Retina (tissue), 1 donor: ENCODE data around the gene GPR139.
A peak's percentile ranks its signal among the peaks of the same experiment; 100 is the strongest.

ENCODE experiments used
- DNase-seq: peaks from one replicate; pipeline ENCODE4 v3.0.0-alpha.2; 2016

Gene GPR139

DNA sequence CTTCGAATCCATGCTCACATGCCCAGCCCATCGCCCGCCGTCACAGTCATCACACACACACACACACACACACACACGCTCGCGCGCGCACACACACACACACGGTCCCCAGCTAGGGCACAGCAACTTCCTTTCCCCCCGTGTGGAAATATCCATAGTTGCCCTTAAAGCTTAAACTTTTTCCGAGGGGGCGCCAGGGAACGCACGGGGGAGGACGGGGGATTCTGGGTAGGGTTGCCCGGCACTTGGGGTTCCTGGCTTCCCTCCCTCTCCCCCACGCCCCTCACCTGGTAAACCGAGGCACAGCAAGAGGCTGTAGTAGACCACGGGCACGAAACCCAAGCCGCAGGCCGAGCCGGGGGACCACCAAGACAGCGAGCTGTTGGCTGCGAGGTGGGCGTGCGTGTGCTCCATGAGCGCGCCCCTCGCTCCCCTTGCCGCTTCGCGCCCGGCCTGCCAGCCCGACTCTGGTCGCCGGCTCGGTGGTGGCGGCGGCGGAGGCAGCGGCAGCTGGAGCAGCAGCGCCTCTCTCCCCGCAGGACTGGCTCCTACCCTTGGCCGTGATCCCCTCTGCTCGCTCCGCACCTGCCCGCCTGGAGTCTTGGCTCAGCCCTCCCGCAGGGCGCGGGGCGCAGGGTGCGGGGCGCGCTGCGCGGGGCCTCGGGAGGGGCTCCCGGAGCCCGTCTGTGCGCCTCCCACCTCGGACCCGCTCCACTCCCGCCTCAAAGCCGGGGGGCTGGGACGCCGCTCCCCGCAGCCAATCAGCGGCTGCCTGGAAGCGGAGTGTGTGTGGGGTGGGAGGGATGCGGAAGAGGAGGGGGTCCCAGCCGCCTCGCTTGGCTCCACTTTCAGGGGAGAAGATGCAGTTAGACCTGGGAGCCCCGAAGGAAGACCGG is at the start of gene GPR139:
GPR139 (minus strand) TSS at position 688 of the 896 bp plus-strand sequence; CDS start at position 414, 274 bp downstream.
- DNase-seq = peak; percentile 85

DNA sequence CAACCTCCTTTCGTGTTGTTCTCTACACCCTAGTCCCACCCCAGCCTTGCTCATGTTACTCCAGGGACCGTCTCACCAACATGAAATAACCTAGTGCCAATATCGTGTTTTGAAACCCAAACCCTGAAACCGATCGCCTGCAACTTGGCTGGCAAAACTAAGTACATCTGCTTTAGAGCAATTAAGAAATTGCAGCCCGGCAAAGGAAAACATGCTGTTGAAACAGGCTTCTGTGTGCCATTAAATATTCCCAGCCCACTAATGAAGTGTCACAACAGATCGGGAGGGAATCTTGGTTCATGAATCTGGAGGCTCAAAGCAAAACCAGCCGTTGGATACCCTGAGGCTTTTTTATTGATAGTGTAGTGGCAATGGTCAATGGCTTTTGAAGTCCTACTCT is 48.3 kb upstream of the GPR139 start:
- no peak for DNase-seq

DNA sequence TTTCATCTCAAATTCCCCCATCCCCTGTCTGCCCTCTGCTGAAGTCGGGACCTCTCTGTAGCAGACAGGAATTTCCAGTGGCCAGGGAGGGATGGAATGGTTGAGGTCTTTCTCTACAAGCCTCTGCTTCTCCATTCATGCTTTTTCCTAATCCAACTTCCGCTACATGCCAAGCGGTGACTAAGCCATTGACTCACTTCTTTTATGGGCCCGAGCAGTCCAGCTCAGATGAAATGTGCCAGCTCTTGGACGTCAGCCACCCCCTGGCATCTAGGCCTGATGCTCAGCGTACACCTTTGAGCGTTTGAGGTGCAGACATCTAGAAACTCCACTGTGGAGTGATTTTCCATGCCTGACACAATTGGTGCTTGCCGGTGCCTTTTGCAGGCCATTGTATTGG is 40.7 kb upstream of the GPR139 start:
- no peak for DNase-seq

DNA sequence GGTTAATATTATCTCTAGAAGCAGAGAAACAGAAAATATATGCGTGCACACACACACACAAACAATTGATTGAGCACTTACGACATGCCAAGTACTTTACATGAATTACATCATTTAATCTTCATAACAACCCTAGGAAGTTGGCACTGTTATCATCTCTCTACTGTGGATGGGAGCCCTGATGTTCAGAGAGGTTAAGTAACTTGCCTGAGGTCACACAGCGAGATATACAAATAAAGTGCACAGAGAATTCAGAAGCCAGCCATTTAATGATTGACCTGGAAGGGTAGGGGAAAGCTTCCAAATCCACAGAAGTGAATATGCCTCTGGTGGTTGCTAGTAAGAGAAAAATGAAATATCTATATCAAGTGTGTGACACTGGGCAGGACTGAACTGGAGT is 37.5 kb upstream of the GPR139 start:
- no peak for DNase-seq

DNA sequence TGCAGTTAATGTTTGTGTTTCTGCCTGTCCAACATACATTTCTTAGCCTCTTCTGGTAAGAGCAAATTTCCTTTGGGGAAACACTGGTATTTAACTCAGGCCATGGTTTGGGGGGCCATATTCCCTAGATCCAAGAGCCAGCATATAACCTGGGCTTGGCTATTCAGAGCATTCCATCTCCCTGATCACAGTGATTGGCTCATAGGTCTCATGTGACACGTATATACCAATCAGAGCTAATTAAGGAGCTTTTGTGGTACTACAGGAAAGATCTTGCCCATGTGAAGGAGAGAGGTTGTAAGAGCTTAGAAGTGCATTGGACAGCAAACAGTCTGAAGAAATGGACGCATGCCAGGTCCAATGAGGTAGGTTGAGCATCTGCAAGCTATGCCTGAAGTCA is 33.4 kb upstream of the GPR139 start:
- no peak for DNase-seq

DNA sequence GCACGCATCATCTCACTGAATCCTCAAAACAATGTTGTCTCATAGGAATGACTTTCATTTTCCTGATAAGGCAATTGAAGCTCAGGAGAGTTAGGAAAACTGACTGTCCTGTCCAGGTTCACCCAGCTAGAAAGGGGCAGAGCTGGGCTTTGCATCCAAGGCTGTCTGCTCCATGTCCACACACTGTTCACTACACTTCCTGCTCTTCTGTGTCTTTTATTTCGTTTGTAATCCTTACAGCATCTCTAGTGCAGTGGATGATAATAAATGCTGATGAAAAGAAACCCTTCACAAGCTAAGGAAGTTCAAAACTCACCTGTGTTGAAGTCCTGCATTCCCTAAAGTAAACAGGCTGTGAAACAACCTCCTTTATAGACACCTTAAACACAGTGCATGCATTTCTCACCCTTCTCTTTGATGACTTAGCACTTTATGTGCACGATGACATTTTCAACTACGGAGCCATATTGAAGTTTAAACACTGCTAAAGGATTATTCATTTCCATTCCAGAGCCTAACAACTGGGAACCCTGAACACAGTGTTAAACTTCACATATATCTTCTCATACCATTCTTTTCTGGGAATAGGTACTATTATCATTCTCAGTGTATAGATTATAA is 31.0 kb upstream of the GPR139 start:
- DNase-seq = no peak

DNA sequence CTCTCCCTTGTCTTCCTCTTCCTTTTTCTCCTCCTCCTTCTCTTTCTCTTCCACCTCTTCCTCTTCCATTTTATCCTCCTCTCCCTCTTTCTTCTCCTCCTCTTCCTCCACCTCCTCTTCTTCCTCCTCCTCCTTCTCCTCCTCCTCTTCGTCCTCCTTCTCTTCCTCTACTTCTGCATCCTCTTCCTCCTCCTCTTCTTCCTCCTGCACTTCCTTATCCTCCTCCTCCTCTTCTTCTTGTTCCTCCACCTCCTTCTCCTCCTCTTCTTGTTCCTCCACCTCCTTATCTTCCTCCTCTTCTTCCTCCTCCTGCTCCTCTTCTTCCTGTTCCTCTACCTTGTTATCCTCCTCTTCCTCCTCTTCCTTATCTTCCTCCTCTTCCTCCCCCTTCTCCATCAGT is 28.8 kb upstream of the GPR139 start:
- DNase-seq = no peak

DNA sequence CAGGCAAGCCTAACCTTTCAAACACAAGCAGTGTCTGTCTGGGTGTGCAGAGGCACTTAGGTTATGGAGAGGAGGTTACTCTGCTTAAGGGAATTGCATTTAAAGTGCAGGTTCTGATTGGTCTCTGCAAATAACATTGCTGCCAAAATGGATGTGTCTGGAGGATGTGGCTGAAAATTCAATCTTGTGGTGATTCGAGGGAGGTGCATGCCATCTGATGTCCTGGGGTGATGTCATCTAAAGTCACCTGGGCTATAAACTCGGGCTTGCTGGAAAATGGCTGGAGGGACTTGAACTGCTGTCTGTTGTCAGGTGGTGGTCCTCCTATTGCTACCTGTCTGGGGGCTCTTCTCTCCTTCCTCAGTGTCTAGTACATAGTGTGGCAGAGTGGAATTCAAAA is 28.3 kb upstream of the GPR139 start:
- DNase-seq = no peak

DNA sequence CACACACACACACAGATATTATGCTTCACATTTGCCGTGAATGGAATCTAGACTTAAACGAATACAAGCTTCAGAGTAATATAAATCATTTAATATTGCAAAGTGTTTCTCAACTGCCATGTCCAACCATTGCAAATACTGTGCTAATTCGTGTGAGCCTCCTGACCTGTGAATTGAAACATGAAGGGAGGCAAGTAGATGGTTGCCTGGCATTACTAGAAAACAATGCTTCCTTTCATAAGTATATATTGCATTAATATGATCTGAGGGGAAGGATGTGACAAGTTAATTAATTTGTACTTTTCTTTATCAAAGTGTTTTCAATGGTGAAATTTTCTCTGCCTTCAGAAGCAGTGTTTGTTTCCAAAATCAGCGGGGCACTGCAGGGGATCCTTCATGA is 25.7 kb upstream of the GPR139 start:
- peak; percentile 11 for DNase-seq

DNA sequence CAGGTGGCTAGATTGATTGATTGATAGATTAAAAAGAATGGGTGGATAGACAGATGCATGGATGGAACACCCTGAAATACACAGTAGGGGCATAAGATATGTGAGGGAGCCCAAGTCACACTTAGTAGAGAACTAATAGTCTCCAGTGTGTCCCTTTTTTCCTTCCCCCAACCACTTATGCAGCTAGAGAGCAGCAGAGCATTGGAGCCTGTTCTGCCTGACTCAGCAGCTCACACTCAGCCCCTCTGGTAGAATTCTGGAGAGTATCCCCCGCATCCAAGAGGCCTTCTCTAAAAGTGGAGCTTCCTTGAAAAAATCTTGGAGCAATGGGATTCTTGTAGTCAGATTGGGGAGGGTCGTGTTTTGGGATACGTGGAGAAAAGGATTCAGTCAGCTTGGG is 20.5 kb upstream of the GPR139 start:
- no peak for DNase-seq

DNA sequence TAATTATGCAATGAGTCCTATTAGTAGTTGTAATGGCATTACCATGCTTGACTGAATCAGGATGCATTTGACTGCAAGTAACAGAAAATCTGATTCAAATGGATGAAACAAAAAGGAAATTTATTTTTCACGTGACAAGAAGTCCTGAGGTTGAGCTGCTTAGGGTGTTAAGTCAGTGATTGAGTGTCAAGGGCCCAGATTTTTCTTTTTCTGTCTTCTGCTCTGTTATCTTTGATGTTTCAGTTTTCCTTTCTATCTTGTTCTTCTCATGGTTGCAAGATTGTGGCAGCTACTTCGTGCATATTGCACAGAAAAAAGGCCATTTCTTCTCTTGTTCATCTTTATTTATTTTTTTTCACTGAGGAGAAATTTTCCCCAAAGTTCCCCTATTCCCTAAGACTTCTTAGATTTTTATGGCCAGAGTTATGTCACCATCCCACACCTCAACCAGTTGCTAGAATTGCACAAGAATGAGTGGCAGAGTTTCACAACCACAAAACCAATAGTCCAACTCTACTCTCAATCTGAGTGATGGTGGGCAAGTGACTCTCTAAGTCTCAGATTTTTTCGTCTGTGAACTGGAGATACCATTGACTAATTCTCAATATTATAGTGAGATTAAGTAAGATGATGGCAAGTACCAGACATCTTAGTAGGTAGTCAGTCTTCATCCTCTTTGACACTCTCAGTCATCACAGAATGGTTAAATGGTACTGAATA is 15.7 kb upstream of the GPR139 start:
- no peak for DNase-seq

DNA sequence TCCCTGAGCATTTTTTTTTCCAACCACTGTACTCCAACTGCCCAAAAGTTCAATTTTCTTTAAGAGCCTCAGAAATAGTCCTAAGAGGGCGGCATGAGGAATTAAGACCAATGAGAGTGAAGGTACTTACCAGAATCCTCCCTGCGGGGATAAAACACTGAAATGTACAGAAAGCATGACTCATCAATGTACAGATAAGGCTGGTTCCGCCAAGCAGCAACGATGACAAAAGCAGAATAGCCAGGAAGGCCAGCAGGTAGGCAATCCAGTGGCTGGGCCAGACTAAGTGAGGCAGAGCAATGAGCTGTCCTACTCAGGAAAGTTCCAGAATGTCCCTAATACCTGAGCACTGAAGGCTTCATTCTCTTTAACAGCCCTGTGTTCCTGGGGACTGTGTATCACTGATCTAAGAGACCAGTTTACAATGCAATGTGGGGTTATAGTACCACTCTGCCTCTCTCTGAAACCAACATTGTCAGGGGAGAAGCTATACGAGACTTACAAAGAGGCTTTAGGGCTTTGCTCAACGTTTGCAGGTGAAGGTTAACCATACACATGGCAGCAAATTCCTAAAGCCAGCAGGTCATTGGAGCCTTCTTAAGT is 11.0 kb upstream of the GPR139 start:
- no peak for DNase-seq

DNA sequence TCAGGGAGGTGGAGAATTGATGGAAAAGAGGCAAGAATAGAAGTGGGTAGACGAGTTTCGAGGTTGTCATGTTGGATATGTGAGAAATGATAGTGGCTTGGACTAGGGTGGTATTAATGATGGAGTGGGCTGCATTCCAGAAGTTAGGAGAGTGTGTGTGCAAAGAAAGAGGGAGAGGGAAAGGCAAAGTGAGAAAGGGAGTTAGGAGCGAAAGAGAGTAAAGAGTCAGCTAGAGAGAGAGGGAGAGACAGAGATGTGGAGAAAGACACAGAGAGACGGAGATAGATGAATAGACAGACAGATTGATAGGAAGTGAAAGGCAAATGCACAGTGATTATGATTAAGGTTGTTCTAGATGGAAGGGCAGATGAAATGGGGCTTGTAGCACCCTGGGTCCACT is 5.4 kb upstream of the GPR139 start:
- DNase-seq = no peak

DNA sequence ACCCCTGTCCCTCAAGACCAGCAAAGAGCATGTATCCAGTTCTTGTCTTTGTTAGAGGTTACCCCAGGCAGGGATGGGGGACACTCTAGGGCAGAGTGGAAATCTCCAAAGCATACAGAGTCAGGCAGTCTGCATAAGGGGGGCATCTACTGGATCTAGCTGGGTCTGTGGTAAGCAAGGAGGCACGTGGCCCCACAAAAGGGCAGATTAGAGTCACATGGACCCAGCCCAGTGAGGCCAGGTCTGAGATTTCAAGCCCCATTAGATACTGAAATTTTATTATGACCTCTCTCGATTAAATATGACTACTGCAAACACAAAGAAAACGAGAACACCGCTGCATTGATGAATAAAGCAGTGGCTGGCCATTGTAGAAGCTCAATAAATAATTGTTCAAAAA is 1.6 kb upstream of the GPR139 start:
- no peak for DNase-seq

DNA sequence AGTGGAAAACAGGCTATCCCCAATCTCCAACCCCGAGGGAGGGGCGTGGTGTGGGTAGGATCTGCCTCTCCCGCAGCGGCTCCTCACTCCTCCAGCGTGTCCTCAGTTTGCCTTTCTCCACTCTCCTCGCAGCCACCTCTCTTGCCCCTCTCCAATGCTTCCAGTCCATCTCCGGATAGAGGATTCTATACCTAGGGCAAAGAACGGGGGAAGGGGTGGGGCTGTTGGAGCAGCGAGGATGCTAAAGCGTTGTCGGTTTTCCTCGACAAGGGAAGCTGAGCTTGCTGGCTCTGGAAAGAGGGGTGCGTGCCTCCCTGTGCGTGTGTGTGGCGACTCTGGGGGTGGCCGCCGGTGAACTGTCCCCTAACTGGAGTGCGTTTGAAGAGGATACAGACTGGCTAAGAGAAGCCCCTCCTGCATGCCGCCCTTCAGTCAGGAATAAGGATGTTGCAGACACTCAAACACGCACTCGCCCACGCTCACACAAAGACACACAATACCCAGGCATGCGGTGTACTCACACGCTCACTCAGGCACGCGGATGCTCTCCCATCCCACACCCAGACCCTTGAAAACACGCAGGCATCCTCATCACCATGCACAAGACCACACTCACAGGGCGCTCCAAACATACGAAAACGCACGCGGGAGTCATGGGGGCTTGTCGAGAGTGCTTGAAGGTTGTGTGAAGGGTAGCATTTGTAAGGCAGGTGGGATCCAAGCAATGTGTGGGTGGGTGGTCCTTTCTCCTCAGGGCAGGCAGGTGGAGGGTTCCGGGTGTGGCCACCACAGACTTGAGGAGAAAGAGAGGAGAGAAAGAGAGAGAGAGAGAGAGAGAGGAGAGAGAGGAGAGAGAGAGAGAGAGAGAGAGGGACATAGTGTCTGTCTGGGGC is 655 bp upstream of the GPR139 start:
- peak; percentile 82 for DNase-seq

DNA sequence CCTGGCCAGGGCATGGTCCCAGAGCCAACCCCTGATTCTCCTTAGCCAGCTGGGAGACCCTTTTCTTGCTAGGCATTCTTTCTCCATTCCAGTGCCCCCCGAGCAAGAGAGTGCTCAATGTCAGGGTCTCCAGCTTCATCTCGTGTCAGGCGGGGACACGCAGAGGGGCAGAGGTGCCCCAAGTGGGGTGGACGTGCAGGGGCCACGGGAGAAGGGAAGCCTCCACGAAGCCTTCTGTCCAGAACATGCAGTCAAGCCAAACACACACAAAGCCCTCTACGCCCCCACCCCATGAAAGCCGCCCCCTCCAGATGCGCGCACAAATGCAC is 852 bp downstream of the GPR139 start:
- DNase-seq = no peak

DNA sequence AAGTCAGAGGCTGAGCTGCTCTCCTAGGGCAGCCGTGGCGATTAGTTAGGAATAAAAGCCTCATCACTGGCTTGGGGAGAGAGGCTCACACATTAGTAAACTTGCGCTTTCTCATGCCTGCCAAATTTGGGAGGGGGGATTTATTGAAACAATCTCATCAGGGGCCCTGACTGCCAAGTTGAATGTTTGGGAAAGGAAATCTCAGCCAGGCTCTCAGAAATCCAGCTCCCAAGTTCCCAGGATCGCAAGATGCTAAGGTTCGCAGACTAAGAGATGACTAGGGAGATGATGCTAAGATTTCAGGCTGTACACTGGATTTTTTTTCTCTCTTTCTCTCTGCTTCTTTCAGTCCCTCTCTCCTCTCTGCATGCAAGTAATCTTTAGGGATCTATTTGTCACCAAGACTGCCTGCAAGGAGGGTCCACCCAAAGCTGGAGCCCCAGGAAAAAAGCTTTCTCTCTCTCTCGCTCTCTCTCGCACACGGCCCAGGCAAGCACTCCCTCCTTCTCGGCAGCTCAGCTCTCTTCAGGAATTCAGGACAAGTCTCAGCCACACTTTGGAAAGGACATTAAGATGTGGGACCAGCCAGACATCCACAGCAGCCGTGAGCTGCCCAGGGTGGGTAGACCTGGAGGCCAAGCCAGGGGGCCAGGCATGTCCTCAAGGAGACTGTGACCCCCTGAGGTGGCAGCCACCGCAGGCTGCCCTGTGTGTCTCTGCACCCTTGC is 1.4 kb downstream of the GPR139 start:
- DNase-seq = peak; percentile 39

DNA sequence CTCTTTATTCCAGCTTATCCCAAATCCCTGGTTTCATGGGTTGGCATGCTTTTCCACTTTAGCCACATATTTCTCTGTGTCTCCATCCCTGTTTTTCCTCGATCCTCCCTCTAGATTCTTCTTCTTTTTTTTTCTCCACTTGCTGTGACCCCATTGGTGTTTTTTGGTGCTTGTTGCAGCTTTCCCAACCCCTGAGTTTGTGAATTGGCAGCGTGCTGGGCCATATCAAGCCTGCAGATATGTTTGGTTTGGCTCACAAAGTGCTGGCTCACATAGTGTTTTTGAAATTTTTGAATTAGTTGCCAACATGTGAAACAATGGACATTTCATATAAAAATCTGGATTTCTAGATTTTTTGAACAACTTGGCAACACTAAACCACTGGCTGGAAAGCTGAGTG is 8.8 kb downstream of the GPR139 start:
- no peak for DNase-seq

DNA sequence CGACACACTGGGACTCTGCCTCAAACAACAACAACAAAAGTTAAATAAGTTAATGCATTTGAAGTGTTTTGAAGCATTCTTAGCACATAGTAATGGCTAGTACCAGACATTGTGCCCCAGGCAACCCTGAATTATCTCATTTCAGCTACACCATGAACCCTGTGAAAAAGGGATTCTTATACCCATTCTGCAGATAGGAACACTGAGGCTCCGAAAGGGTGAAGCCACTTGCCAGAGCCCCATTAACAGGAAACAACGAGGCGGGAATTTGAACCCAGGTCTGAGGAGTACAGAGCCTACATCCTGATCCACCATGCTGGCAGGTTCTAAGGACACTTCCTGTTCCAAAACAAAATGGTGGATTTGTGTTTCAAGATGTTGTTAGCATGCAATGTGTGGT is 9.2 kb downstream of the GPR139 start:
- no peak for DNase-seq

DNA sequence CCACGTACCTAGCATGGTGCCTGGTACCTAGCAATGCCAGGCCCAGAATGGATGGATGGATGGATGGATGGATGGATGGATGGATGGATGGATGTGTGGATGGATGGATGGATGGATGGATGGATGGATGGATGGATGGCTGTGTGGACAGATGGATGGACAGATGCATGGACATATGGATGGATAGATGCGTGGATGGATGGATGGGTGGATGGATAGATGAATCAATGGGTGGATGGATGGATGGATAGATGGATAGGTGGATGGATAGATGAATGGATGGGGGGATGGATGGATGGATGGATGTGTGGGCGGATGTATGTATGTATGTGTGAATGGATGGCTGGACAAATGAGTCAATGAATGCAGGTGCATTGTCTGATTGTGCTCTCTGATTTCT is 12.6 kb downstream of the GPR139 start:
- no peak for DNase-seq

DNA sequence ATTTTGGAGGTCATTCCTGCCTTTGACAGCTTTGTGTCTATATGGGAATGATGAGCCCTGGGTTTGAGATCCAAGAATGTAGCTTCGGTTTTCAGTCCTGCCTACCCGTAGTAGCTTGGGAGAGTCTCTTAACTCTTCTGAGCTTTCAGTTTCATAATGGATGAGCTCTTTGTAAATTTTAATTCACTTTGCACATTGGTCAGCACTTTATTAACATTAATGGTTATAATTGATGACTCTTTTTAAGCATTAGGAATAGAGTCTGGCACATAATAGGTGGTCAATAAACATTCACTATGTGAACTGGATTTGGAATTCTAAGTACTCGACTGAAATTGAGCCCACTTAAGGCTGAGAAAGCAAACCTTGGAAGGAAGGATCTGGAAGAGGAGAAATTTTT is 17.3 kb downstream of the GPR139 start:
- no peak for DNase-seq

DNA sequence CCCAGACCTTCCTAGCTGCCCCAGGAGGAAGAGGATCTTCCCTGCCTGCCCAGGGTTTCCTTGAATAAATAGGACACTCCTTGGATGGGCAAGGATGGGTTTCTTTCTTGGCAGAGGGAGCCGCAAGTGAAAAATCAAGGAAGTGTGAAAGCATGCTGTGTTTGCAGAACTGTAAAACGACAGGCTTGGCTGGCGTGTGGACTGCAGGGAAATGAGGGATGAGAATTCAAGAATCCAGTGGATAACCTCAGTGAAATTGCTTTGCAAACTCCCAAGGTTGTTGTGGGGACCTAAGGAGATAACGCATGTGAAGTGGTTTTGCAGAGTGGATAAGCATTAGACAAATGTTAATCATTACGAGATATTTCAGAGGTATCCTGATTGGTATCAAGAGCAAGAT is 20.4 kb downstream of the GPR139 start:
- no peak for DNase-seq
